Mucosa of descending colon (tissue), 3 donors: ENCODE results near the gene OBSCN. TPM values are rescaled to one million over a fixed set of nuclear protein-coding genes. Genes with fewer than 3 reads are reported as not detected.

Experiments
- ATAC-seq: fragments of 200-7000 bp; cut with Tn5 transposase; one replicate; pipeline ENCODE4 v1.9.1; 2020; ENCODE audit warnings: mild to moderate bottlenecking, moderate library complexity
- DNase-seq, 3 donors: peaks; one replicate each; pipeline ENCODE4 v3.0.0-alpha.2; 2020
- H3K36me3 ChIP-seq: fragments of 200-600 bp; one replicate; pipeline ENCODE4 v1.8.0; 2021; ENCODE audit warnings: low read depth, mild to moderate bottlenecking
- H3K4me1 ChIP-seq: fragments of 200-600 bp; one replicate; pipeline ENCODE4 v1.8.0; 2021; ENCODE audit warnings: low read depth, mild to moderate bottlenecking
- H3K4me3 ChIP-seq: fragments of 200-600 bp; one replicate; pipeline ENCODE4 v1.8.0; 2021; ENCODE audit warnings: mild to moderate bottlenecking
- H3K9me3 ChIP-seq: fragments of 200-600 bp; one replicate; pipeline ENCODE4 v1.8.0; 2021; ENCODE audit warnings: mild to moderate bottlenecking
- intact Hi-C, 2 donors: fragments of 100-400 bp; cut with DNase I in 1 of 2; cut with micrococcal nuclease in 1 of 2; formaldehyde crosslinking; loops; one replicate each; pipeline versions ENCODE4 v1.11.0 to v1.11.1; 2022; cut with DNase I, micrococcal nuclease
- microRNA-seq: library from miRNA; unstranded; fragments of <30 nt; microRNA quantifications from one replicate; pipeline ENCODE4, GENCODE V29; 2019
- total RNA-seq, 3 donors: library from RNA; stranded (reverse); fragmentation: NEBNext Ultra II Directional in 2 of 3; extraction: Animal tissue kit (Norgen Biotek cat#: 25700) in 2 of 3; gene quantifications; one replicate each; pipeline versions ENCODE4 v1.2.1 to v1.2.4, GENCODE V29; 2021 to 2023
- TF ChIP-seq, protein P1 (sequence below): fragments of 200-600 bp; IDR thresholded peaks from one replicate; pipeline ENCODE4 v1.8.0; 2022; ENCODE audit warnings: antibody characterized with exemption, mild to moderate bottlenecking
- donor health status: DM: no; HTN: no; CAD: no; lungs with moderate emphysema.
- donor health status: DM: no; HTN: no; CAD: no.
- donor health status: DM: no; HTN: yes; CAD: no.

OBSCN gene
- total RNA-seq, 3 donors from 2014 or later: 4.2 to 30.9 (median 7.5) TPM

DNA sequence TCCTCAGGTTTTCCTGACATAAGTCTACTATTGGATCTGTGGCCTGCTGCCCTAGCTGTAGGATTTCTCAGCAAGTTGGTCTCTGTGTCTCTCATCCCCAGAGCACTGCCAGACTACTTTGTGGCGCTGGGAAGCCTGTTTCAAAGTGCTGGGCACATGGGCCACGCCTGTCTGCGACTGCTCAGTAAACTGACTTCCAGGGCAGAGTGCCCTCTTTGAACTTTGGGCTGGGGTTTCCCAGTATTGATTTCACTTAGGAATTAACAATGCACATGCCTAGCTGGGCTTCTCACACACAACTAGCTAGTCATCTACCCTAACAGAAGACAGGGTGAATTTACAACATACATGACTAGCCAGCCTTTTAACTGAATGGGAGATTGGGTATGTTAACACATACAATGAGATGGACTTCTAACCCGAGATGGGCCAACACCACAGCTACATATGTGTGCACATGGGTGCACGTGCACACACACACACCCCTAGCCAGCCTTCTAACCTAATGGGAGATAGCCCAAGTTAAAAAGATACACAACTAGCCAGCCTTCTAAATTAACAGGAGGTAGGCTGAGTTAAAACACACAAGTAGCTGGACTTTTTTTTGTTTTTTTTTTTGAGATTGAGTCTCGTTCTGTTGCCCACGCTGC is 215.7 kb downstream of the OBSCN start:
- intact Hi-C loops: no loop called here
- H3K4me3 ChIP-seq: no peak overlapping the region
- H3K9me3 ChIP-seq: no peaks in the 10 kb centered on the region
- no peak for DNase-seq
- TF ChIP-seq, protein P1, sequence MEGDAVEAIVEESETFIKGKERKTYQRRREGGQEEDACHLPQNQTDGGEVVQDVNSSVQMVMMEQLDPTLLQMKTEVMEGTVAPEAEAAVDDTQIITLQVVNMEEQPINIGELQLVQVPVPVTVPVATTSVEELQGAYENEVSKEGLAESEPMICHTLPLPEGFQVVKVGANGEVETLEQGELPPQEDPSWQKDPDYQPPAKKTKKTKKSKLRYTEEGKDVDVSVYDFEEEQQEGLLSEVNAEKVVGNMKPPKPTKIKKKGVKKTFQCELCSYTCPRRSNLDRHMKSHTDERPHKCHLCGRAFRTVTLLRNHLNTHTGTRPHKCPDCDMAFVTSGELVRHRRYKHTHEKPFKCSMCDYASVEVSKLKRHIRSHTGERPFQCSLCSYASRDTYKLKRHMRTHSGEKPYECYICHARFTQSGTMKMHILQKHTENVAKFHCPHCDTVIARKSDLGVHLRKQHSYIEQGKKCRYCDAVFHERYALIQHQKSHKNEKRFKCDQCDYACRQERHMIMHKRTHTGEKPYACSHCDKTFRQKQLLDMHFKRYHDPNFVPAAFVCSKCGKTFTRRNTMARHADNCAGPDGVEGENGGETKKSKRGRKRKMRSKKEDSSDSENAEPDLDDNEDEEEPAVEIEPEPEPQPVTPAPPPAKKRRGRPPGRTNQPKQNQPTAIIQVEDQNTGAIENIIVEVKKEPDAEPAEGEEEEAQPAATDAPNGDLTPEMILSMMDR: no peak
- H3K4me1 ChIP-seq: no peaks in the 10 kb centered on the region
- no peaks in the 10 kb centered on the region for H3K36me3 ChIP-seq
- peak; percentile 40 for ATAC-seq

DNA sequence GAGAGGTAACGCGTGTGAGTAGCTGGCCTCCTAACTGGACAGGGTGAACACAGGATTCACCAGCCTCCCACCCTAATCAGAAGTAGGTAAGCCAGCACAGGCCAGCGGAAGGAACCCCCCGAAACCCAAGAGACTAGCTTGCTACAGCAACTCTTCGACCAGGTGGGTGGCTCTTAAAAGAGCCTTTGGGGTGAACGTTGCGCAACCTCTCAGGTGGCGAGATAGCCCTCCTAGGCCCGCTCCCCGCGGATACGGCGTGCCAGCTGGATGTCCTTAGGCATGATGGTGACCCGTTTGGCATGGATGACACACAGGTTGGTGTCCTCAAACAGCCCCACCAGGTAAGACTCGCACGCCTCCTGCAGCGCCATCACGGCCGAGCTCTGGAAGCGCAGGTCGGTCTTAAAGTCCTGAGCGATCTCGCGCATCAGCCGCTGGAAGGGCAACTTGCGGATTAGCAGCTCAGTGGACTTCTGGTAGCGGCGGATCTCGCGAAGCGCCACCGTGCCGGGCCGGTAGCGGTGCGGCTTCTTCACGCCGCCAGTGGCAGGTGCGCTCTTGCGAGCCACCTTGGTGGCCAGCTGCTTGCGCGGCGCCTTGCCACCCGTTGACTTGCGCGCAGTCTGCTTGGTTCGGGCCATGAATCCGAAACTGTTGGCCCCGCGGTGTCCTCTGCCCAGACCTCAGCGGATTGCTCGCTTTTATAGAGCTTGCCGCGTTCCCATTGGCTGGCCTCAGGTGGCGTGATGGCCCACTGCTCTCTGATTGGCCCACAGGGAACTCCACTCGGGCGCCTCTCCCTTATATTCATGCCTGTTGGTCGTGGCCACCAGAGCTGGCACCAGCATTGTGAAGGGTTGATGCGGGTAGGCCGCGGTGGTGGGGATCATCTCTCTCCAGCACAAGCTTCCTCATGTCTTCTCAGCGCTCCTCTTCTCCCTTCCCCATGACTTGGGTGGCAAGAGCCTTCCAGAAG is 217.1 kb downstream of the OBSCN start:
- no peak for DNase-seq

DNA sequence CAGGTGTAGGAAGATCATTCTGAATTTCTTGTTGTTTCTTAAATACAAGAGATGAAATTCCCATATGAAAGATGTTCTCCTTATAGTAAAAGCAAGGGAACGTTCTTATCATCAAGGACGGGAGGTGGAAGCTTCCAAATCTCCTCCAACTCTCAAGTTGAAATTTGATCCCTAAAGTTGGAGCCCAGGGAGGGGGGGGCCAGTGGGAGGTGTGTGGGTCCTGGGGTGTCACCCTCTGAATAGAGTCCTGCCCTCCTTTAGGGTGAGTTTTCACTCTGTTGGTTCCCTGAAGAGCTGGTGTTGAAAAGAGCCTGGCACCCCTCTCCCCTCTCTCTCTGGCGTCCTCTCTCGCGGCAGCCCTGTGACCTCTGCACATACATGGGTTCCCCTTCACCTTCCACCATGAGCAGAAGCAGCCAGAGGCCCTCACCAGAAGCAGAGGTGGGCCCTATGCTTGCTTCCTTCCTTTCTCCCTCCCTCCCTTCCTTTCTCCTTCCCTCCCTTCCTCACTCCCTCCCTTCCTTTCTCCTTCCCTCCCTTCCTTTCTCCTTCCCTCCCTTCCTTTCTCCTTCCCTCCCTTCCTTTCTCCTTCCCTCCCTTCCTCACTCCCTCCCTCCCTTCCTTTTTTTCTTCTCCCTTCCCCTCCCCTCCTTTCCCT is 218.8 kb downstream of the OBSCN start:
- intact Hi-C loops: no loop called here
- H3K4me3 ChIP-seq: no peak overlapping the region
- ATAC-seq (no peak), DNase-seq (no peak)
- H3K9me3 ChIP-seq: no peaks in the 10 kb centered on the region
- H3K4me1 ChIP-seq: no peaks in the 10 kb centered on the region
- TF ChIP-seq, protein P1: no peak
- no peaks in the 10 kb centered on the region for H3K36me3 ChIP-seq

More for the DNA sequence above, 217.1 kb downstream of the OBSCN start:
- no peak overlapping the region for H3K4me3 ChIP-seq
- no peaks in the 10 kb centered on the region for H3K36me3 ChIP-seq
- no peaks in the 10 kb centered on the region for H3K9me3 ChIP-seq
- intact Hi-C loops: no loop called here
- no peak for ATAC-seq
- TF ChIP-seq, protein P1: no peak
- H3K4me1 ChIP-seq: no peaks in the 10 kb centered on the region

DNA sequence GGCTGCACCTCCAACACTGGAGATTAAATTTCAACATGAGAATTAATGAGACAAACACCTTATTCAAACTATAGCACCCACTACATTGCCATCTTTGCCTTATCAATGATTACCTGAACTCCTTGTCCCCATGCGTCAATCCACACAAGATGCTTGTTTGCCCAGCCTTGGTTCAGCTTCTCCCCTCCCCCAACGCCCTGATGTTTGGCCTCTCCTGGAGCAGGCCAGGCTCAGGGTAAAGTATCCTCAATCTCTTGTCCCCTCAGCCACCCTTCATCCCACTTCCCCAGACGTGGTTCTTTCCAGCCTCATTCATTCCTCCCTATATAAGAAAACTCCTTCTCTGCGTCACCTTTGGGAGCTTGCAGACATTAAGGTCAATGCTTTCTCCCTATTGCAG is 220.6 kb downstream of the OBSCN start:
- TF ChIP-seq, protein P1: no peak
- ATAC-seq (no peak), DNase-seq (no peak)
- no peaks in the 10 kb centered on the region for H3K4me1 ChIP-seq
- H3K4me3 ChIP-seq: no peak overlapping the region
- no peaks in the 10 kb centered on the region for H3K9me3 ChIP-seq
- no peaks in the 10 kb centered on the region for H3K36me3 ChIP-seq
- intact Hi-C loops: no loop called here

Small RNA genes lying within 50 kb of the gene (microRNA-seq; reads per million reads assigned to microRNA genes)
- not detected for gene MIR6742

Other genes with a start within 250 kb of the OBSCN start
- not detected for gene WNT3A, start 201.0 kb upstream of the OBSCN start, total RNA-seq
- 100 to 1,000 TPM; 339 to 490 (median 479) TPM for gene ARF1, start 125.3 kb upstream of the OBSCN start, total RNA-seq
- gene C1orf35, start 104.7 kb upstream of the OBSCN start, total RNA-seq: 10 to 100 TPM; 10.6 to 15.7 (median 13.9) TPM
- gene MRPL55, start 98.7 kb upstream of the OBSCN start, total RNA-seq: 10 to 100 TPM; 24.3 to 42.1 (median 37.3) TPM
- gene GUK1, start 67.8 kb upstream of the OBSCN start, total RNA-seq: 100 to 1,000 TPM; 165 to 182 (median 178) TPM
- 1 to 10 TPM in 2 of 3 donors, under 1 TPM in 1; 0.55 to 8.9 (median 1.5) TPM for gene GJC2, start 58.1 kb upstream of the OBSCN start, total RNA-seq
- gene IBA57, start 42.2 kb upstream of the OBSCN start, total RNA-seq: 10 to 100 TPM; 11.5 to 12.9 (median 11.8) TPM
- gene TRIM11, start 198.8 kb downstream of the OBSCN start, total RNA-seq: 10 to 100 TPM; 32.1 to 40.4 (median 35.0) TPM
- under 1 TPM in 2 of 3 donors, not detected in 1; 0.39 to 0.76 TPM for gene TRIM17, start 208.8 kb downstream of the OBSCN start, total RNA-seq